HEK293 (cell line): ENCODE results near the gene MAGI1.
A peak's percentile ranks its signal among the peaks of the same experiment; 100 is the strongest.

ENCODE experiments used
- CTCF ChIA-PET: fragments of 350-600 bp; formaldehyde crosslinking; extraction: SDS; loops from one replicate; lab custom pipeline; 2021; ENCODE audit warnings: antibody characterized with exemption; lab: Yijun Ruan, JAX
- POLR2A ChIA-PET: fragments of 300-600 bp; formaldehyde crosslinking; extraction: SDS; loops from one replicate; lab custom pipeline; 2020; ENCODE audit warnings: antibody characterized with exemption, inconsistent platforms; lab: Yijun Ruan, JAX
- H3K27ac ChIP-seq: fragments of 200-500 bp; sonication (Bioruptor generic); 2 replicates; pipeline ENCODE4 v1.5.1; 2014; ENCODE audit warnings: low read depth, low read length, control low read depth, inconsistent platforms; ENCODE audit errors: extremely low read depth
- H3K36me3 ChIP-seq, 2 experiments: fragments of 200-500 bp in 1 of 2; sonication (Bioruptor generic) in 1 of 2; 1 replicate in 1 of 2; 2 replicates in 1 of 2; pipeline ENCODE4 v1.5.1; 2014 to 2017; ENCODE audit warnings: inconsistent platforms in 2 of 2, low read length in 2 of 2; ENCODE audit not compliant: control insufficient read depth in 2 of 2, insufficient read depth in 1 of 2
- H3K4me1 ChIP-seq: fragments of 200-500 bp; sonication (Bioruptor generic); 2 replicates; pipeline ENCODE4 v1.5.1; 2014; ENCODE audit warnings: mild to moderate bottlenecking, low read length, inconsistent platforms; ENCODE audit not compliant: control insufficient read depth, insufficient read depth
- H3K4me3 ChIP-seq: 2 replicates; pipeline ENCODE4 v1.5.1; 2011; ENCODE audit warnings: low read depth, mild to moderate bottlenecking, control low read depth, low read length, moderate library complexity
- H3K9me3 ChIP-seq: fragments of 200-500 bp; sonication (Bioruptor generic); 2 replicates; pipeline ENCODE4 v1.5.1; 2014; ENCODE audit warnings: low read depth, low read length, inconsistent platforms; ENCODE audit not compliant: control insufficient read depth, insufficient read depth
- GLI4 ChIP-seq: fragments of 450-650 bp; formaldehyde crosslinking; IDR thresholded peaks from 2 replicates; pipeline ENCODE4 v1.5.1; 2016; ENCODE audit warnings: missing biosample characterization, missing genetic modification characterization
- REPIN1 ChIP-seq: fragments of 450-650 bp; formaldehyde crosslinking; IDR thresholded peaks from 2 replicates; pipeline ENCODE4 v1.5.1; 2017; ENCODE audit warnings: missing biosample characterization, missing genetic modification characterization, low read depth
- ZBTB48 ChIP-seq: fragments of 450-650 bp; formaldehyde crosslinking; IDR thresholded peaks from 2 replicates; pipeline ENCODE4 v1.5.1; 2016; ENCODE audit warnings: missing biosample characterization, missing genetic modification characterization
- ZBTB7A ChIP-seq: fragments of 450-650 bp; formaldehyde crosslinking; IDR thresholded peaks from 2 replicates; pipeline ENCODE4 v1.5.1; 2016; ENCODE audit warnings: low read depth, missing biosample characterization, missing genetic modification characterization
- ZBTB8A ChIP-seq: fragments of 450-650 bp; formaldehyde crosslinking; IDR thresholded peaks from 2 replicates; pipeline ENCODE4 v1.5.1; 2016; ENCODE audit warnings: missing biosample characterization, missing genetic modification characterization
- ZNF112 ChIP-seq: fragments of 450-650 bp; formaldehyde crosslinking; IDR thresholded peaks from 2 replicates; pipeline ENCODE4 v1.5.0; 2017; ENCODE audit warnings: missing biosample characterization, missing genetic modification characterization
- ZNF2 ChIP-seq: fragments of 450-650 bp; formaldehyde crosslinking; IDR thresholded peaks from 2 replicates; pipeline ENCODE4 v1.5.1; 2016; ENCODE audit warnings: missing biosample characterization, missing genetic modification characterization
- ZNF311 ChIP-seq: fragments of 450-650 bp; formaldehyde crosslinking; IDR thresholded peaks from 2 replicates; pipeline ENCODE4 v1.5.1; 2017; ENCODE audit warnings: missing biosample characterization, missing genetic modification characterization, borderline replicate concordance
- ZNF514 ChIP-seq: fragments of 450-650 bp; formaldehyde crosslinking; IDR thresholded peaks from 2 replicates; pipeline ENCODE4 v1.5.1; 2016; ENCODE audit warnings: missing biosample characterization, missing genetic modification characterization
- ZNF548 ChIP-seq: fragments of 450-650 bp; formaldehyde crosslinking; IDR thresholded peaks from 2 replicates; pipeline ENCODE4 v1.5.1; 2016; ENCODE audit warnings: missing biosample characterization, missing genetic modification characterization
- ZNF623 ChIP-seq: fragments of 450-650 bp; formaldehyde crosslinking; IDR thresholded peaks from 2 replicates; pipeline ENCODE4 v1.5.1; 2016; ENCODE audit warnings: missing biosample characterization, missing genetic modification characterization
- ZNF626 ChIP-seq: fragments of 450-650 bp; sonication (Bioruptor Pico); formaldehyde crosslinking; IDR thresholded peaks from 2 replicates; pipeline ENCODE4 v1.5.1; 2018; ENCODE audit warnings: missing biosample characterization, missing genetic modification characterization, inconsistent platforms
- ZNF629 ChIP-seq: fragments of 450-650 bp; formaldehyde crosslinking; IDR thresholded peaks from 2 replicates; pipeline ENCODE4 v1.5.1; 2017; ENCODE audit warnings: missing biosample characterization, missing genetic modification characterization
- ZNF654 ChIP-seq: fragments of 450-650 bp; formaldehyde crosslinking; IDR thresholded peaks from 2 replicates; pipeline ENCODE4 v1.5.1; 2016; ENCODE audit warnings: low read depth, missing biosample characterization, missing genetic modification characterization
- ZNF777 ChIP-seq: fragments of 450-650 bp; formaldehyde crosslinking; IDR thresholded peaks from 2 replicates; pipeline ENCODE4 v1.5.1; 2017; ENCODE audit warnings: missing biosample characterization, missing genetic modification characterization, borderline replicate concordance
- ZNF785 ChIP-seq: fragments of 450-650 bp; formaldehyde crosslinking; IDR thresholded peaks from 2 replicates; pipeline ENCODE4 v1.5.1; 2016; ENCODE audit warnings: missing biosample characterization, missing genetic modification characterization
- ZNF837 ChIP-seq: fragments of 450-650 bp; formaldehyde crosslinking; IDR thresholded peaks from 2 replicates; pipeline ENCODE4 v1.5.1; 2016; ENCODE audit warnings: missing biosample characterization, missing genetic modification characterization
- TF ChIP-seq, protein P1 (sequence below): fragments of 450-650 bp; formaldehyde crosslinking; IDR thresholded peaks from 2 replicates; pipeline ENCODE4 v1.5.1; 2017; ENCODE audit warnings: missing biosample characterization, missing genetic modification characterization
- TF ChIP-seq, protein P2 (sequence below): fragments of 450-650 bp; formaldehyde crosslinking; IDR thresholded peaks from 2 replicates; pipeline ENCODE4 v1.5.1; 2016; ENCODE audit warnings: missing biosample characterization, missing genetic modification characterization
- TF ChIP-seq, protein P3 (sequence below): fragments of 450-650 bp; formaldehyde crosslinking; IDR thresholded peaks from 2 replicates; pipeline ENCODE4 v1.5.1; 2016; ENCODE audit warnings: missing biosample characterization, missing genetic modification characterization
- TF ChIP-seq, protein P4 (sequence below): fragments of 450-650 bp; formaldehyde crosslinking; IDR thresholded peaks from 2 replicates; pipeline ENCODE4 v1.5.1; 2016; ENCODE audit warnings: missing biosample characterization, missing genetic modification characterization

MAGI1 gene

DNA sequence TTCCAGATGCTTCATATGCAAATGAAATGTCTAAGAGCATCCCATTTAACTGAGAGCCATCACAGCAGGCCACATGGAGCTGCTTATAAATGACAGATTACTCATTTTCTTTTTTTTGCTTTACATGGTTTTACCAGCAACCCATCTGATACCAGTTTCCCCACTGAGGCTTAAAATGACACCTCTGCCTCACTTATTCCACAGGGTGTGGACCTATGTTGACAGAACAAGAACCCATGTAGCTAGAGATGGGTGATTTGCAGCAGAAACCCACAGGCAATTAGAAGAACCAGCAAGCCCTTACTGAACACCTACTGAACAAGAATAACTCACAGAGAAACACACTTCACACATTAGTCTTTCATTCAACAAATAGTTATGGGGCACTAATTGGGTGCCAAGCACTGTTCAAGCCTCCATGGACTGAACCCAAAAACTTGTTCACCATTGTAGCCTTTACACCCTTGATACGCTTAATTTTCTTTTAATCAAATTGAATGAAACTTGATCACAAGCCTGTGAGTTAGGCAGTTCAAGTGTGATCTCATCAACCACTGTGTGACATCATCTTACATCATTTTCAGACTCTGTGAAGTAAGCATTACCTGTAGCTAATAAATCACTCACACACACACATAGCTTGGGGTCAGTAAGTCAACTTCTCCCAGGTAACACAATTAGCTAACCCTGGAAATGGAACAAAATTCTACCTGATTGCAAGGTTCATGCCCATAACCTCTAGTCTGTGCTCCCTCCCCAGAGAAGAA is 45.4 kb downstream of the MAGI1 start (continued):
- TF ChIP-seq, protein P1, sequence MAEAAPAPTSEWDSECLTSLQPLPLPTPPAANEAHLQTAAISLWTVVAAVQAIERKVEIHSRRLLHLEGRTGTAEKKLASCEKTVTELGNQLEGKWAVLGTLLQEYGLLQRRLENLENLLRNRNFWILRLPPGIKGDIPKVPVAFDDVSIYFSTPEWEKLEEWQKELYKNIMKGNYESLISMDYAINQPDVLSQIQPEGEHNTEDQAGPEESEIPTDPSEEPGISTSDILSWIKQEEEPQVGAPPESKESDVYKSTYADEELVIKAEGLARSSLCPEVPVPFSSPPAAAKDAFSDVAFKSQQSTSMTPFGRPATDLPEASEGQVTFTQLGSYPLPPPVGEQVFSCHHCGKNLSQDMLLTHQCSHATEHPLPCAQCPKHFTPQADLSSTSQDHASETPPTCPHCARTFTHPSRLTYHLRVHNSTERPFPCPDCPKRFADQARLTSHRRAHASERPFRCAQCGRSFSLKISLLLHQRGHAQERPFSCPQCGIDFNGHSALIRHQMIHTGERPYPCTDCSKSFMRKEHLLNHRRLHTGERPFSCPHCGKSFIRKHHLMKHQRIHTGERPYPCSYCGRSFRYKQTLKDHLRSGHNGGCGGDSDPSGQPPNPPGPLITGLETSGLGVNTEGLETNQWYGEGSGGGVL (tag by site-specific recombination): peak; percentile 20; the same call in 1 of the 2 replicates
- TF ChIP-seq ZNF629: peak; percentile 90

DNA sequence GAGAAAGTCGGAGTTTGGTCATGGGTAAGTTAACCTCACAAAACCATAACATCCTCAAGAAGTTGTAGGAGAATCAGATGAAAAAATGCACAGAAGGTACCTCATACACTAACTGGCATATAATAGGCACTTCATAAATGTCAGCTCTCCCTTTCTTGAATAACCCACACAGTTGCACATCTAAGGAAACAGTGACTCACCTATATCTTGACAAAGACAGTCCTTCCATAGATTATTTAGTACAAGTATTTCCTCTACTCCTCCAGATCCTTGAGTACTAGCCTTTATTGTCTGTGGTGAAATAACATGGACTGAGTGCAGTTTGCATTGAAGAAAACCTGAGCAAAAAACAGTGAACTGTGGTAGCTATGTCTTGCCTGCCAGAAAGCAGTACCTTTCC is 46.6 kb downstream of the MAGI1 start:
- Histone ChIP-seq H3K4me3 (no peak overlapping the region), H3K27ac (no peak overlapping the region), H3K4me1 (no peaks in the 10 kb centered on the region), H3K9me3 (no peaks in the 10 kb centered on the region), H3K36me3 (no peaks in the 10 kb centered on the region)
- TF ChIP-seq ZNF785 (tag by site-specific recombination) (no peak), ZBTB8A (no peak), ZNF837 (tag by site-specific recombination) (no peak), ZNF623 (no peak), ZNF777 (tag by site-specific recombination) (no peak), GLI4 (tag by site-specific recombination) (no peak), ZNF626 (no peak), ZBTB48 (tag by site-specific recombination) (no peak), ZNF654 (tag by site-specific recombination) (no peak), ZNF514 (tag by site-specific recombination) (no peak), ZNF2 (no peak), ZBTB7A (tag by site-specific recombination) (no peak), ZNF311 (tag by site-specific recombination) (no peak), ZNF112 (no peak), REPIN1 (tag by site-specific recombination) (no peak), ZNF548 (tag by site-specific recombination) (no peak)
- TF ChIP-seq, protein P2, sequence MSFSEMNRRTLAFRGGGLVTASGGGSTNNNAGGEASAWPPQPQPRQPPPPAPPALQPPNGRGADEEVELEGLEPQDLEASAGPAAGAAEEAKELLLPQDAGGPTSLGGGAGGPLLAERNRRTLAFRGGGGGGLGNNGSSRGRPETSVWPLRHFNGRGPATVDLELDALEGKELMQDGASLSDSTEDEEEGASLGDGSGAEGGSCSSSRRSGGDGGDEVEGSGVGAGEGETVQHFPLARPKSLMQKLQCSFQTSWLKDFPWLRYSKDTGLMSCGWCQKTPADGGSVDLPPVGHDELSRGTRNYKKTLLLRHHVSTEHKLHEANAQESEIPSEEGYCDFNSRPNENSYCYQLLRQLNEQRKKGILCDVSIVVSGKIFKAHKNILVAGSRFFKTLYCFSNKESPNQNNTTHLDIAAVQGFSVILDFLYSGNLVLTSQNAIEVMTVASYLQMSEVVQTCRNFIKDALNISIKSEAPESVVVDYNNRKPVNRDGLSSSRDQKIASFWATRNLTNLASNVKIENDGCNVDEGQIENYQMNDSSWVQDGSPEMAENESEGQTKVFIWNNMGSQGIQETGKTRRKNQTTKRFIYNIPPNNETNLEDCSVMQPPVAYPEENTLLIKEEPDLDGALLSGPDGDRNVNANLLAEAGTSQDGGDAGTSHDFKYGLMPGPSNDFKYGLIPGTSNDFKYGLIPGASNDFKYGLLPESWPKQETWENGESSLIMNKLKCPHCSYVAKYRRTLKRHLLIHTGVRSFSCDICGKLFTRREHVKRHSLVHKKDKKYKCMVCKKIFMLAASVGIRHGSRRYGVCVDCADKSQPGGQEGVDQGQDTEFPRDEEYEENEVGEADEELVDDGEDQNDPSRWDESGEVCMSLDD (tag by site-specific recombination): no peak
- TF ChIP-seq, protein P3, sequence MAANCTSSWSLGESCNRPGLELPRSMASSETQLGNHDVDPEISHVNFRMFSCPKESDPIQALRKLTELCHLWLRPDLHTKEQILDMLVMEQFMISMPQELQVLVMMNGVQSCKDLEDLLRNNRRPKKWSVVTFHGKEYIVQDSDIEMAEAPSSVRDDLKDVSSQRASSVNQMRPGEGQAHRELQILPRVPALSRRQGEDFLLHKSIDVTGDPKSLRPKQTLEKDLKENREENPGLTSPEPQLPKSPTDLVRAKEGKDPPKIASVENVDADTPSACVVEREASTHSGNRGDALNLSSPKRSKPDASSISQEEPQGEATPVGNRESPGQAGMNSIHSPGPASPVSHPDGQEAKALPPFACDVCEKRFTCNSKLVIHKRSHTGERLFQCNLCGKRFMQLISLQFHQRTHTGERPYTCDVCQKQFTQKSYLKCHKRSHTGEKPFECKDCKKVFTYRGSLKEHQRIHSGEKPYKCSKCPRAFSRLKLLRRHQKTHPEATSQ: no peak
- TF ChIP-seq, protein P4, sequence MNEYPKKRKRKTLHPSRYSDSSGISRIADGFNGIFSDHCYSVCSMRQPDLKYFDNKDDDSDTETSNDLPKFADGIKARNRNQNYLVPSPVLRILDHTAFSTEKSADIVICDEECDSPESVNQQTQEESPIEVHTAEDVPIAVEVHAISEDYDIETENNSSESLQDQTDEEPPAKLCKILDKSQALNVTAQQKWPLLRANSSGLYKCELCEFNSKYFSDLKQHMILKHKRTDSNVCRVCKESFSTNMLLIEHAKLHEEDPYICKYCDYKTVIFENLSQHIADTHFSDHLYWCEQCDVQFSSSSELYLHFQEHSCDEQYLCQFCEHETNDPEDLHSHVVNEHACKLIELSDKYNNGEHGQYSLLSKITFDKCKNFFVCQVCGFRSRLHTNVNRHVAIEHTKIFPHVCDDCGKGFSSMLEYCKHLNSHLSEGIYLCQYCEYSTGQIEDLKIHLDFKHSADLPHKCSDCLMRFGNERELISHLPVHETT (tag by site-specific recombination): no peak
- ChIA-PET CTCF (interaction anchor here (0.6 kb wide), 1 partner anchor 44 kb away, joined by 3 read pairs; no protein-coding TSS in a partner anchor), POLR2A (no interaction called here)
